Measurements from ENCODE around the gene NBL1. TPM values are rescaled to one million over a fixed set of nuclear protein-coding genes. Genes with fewer than 3 reads are reported as not detected.

Gene NBL1
- total RNA-seq, 2 donors from 2014 or later: 22.4 to 51.9 TPM

GRCh38 chr1:19655718-19656080 lies 11.6 kb downstream of the NBL1 start:
- Mint-ChIP-seq H3K36me3 (ENCODE audit: insufficient read depth in 2 of 2) (no peaks in the 10 kb centered on the region), H3K4me3 (no peak overlapping the region), H3K4me1 (ENCODE audit: low read depth) (peaks cover 20% of the 10 kb centered on the region), H3K9me3 (no peaks in the 10 kb centered on the region), H3K27me3 (ENCODE audit: low read depth) (no peaks in the 10 kb centered on the region), H3K27ac (no peak overlapping the region)
- ATAC-seq (replicated peaks in 1 of 2): no peak
- DNase-seq: no peak

DNA sequence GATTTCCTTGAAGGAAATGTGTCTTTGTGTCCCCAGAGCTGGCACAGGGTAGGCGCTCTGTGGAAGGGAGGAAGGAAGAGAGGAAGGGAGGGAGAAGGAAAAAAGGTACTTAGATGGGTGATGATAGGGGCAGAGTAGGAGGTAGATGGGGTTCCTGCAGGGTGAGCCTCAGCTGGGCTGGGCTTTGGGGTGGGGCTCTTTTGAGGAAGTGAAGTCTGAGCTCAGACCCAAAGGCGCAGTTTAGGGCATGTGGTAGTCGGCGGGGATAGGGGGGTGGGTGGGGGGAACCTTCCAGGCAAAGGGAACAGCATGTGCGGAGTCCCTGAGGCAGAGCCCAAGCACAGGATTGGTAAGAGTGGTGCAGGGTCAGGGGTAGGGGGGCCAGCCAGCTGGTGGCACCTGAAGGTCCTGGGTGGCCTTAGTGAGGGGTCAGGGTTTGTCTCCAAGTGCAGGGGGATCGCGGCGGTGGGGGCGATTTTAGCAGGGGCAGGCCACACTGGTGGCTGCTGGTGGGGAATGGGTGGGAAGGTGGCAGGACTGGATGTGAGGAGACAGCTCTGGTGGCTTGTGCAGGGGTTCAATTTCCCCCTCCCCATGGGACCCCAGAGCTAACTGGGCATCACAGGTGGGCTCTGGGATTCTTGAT lies 12.1 kb downstream of the NBL1 start:
- Mint-ChIP-seq H3K27ac (no peak overlapping the region), H3K27me3 (ENCODE audit: low read depth) (no peaks in the 10 kb centered on the region), H3K4me3 (no peak overlapping the region), H3K36me3 (ENCODE audit: insufficient read depth in 2 of 2) (no peaks in the 10 kb centered on the region), H3K9me3 (no peaks in the 10 kb centered on the region), H3K4me1 (ENCODE audit: low read depth) (peaks cover 19% of the 10 kb centered on the region)
- ATAC-seq (replicated peaks in 1 of 2) (no peak), DNase-seq (no peak)

GRCh38 chr1:19656780-19657466 lies 12.8 kb downstream of the NBL1 start:
- no peaks in the 10 kb centered on the region for H3K9me3 Mint-ChIP-seq
- ATAC-seq (replicated peaks in 1 of 2) (no peak), DNase-seq (no peak)
- no peaks in the 10 kb centered on the region for H3K36me3 Mint-ChIP-seq (ENCODE audit: insufficient read depth in 2 of 2)
- no peak overlapping the region for H3K27ac Mint-ChIP-seq
- no peak overlapping the region for H3K4me3 Mint-ChIP-seq
- peaks cover 19% of the 10 kb centered on the region for H3K4me1 Mint-ChIP-seq (ENCODE audit: low read depth)
- no peaks in the 10 kb centered on the region for H3K27me3 Mint-ChIP-seq (ENCODE audit: low read depth)

DNA sequence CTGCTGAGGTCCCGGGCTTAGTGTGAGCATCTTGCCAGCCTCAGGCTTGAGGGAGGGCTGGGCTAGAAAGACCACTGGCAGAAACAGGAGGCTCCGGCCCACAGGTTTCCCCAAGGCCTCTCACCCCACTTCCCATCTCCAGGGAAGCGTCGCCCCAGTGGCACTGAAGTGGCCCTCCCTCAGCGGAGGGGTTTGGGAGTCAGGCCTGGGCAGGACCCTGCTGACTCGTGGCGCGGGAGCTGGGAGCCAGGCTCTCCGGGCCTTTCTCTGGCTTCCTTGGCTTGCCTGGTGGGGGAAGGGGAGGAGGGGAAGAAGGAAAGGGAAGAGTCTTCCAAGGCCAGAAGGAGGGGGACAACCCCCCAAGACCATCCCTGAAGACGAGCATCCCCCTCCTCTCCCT lies 13.4 kb downstream of the NBL1 start:
- Mint-ChIP-seq H3K4me3 (no peak overlapping the region), H3K36me3 (ENCODE audit: insufficient read depth in 2 of 2) (no peaks in the 10 kb centered on the region), H3K27me3 (ENCODE audit: low read depth) (peaks cover under 1% of the 10 kb centered on the region), H3K4me1 (ENCODE audit: low read depth) (peaks cover 19% of the 10 kb centered on the region), H3K27ac (no peak overlapping the region), H3K9me3 (no peaks in the 10 kb centered on the region)
- no peak for ATAC-seq (replicated peaks in 1 of 2)
- no peak for DNase-seq

DNA sequence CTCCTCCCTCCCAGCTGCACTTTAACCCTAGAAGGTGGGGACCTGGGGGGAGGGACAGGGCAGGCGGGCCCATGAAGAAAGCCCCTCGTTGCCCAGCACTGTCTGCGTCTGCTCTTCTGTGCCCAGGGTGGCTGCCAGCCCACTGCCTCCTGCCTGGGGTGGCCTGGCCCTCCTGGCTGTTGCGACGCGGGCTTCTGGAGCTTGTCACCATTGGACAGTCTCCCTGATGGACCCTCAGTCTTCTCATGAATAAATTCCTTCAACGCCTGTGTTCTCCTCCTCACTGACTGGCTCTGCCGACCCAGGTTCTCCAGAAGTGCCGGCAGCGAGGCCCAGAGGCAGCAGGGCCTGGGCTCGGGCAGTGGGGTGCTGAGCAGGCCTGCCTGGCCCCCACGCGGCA lies 14.1 kb downstream of the NBL1 start:
- Mint-ChIP-seq H3K4me1 (ENCODE audit: low read depth) (peaks cover 19% of the 10 kb centered on the region), H3K27ac (no peak overlapping the region), H3K4me3 (no peak overlapping the region), H3K27me3 (ENCODE audit: low read depth) (peaks cover 7% of the 10 kb centered on the region), H3K36me3 (ENCODE audit: insufficient read depth in 2 of 2) (no peaks in the 10 kb centered on the region), H3K9me3 (no peaks in the 10 kb centered on the region)
- ATAC-seq (replicated peaks in 1 of 2): no peak
- DNase-seq: no peak

DNA sequence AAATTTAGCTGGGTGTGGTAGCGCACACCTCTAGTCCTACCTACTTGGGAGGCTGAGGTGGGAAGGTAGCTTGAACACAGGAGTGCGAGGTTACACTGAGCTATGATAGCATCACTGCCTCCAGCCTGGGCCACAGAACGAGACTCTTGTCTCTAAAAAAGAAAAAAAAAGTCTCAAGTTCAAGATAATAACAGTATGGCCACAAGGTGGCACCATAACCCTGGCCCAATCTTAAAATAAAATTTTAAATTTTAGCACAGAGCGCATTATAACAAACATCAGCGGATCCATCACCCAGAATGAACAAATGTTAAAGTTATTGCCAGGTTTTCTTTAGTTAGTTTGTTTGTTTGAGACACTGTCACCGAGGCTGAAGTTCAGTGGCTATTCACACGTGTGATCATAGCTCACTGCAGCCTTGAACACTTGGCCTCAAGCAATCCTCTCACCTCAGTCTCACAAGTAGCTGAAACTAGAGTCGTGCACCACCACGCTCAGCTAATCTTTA lies 17.7 kb downstream of the NBL1 start:
- Mint-ChIP-seq H3K9me3 (no peaks in the 10 kb centered on the region), H3K27me3 (ENCODE audit: low read depth) (peaks cover 33% of the 10 kb centered on the region), H3K4me3 (no peak overlapping the region), H3K27ac (no peak overlapping the region), H3K36me3 (ENCODE audit: insufficient read depth in 2 of 2) (peaks cover 0 to 2% of the 10 kb centered on the region in 2 donors), H3K4me1 (ENCODE audit: low read depth) (peaks cover 11% of the 10 kb centered on the region)
- ATAC-seq (replicated peaks in 1 of 2) (no peak), DNase-seq (peak; percentile 45 to 55)

DNA sequence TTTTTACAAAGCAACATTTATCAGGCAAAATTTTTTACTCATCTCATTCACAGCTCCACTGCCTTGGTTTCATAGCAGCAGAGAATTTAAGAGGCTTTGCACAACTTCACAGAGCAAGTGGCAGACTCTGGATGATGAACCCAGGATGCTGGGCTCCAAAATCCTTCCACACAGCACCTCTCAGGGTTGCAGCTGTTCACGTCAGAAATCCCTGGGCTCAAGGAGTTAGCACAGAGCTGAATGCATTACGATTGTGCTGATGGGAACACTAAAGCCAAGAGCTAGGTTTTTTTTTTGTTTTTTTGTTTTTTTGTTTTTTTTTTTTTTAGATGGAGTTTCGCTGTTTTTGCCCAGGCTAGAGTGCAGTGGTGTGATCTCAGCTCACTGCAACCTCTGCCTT lies 18.2 kb downstream of the NBL1 start:
- Mint-ChIP-seq H3K9me3 (no peaks in the 10 kb centered on the region), H3K27ac (no peak overlapping the region), H3K36me3 (ENCODE audit: insufficient read depth in 2 of 2) (peaks cover 0 to 2% of the 10 kb centered on the region in 2 donors), H3K27me3 (ENCODE audit: low read depth) (peaks cover 39% of the 10 kb centered on the region), H3K4me3 (no peak overlapping the region), H3K4me1 (ENCODE audit: low read depth) (peaks cover 11% of the 10 kb centered on the region)
- DNase-seq (no peak), ATAC-seq (replicated peaks in 1 of 2) (no peak)

GRCh38 chr1:19664453-19665185 lies 20.5 kb downstream of the NBL1 start, which contains the start of gene HTR6:
Gene HTR6 (plus strand): TSS chr1:19664875. CDS start chr1:19665754, 879 bp downstream.
- H3K36me3 Mint-ChIP-seq (ENCODE audit: insufficient read depth in 2 of 2): peaks cover 0 to 2% of the 10 kb centered on the region in 2 donors
- ATAC-seq (replicated peaks in 1 of 2) (peak; percentile 61), DNase-seq (peak; percentile 52 to 58)
- peaks cover 40% of the 10 kb centered on the region for H3K27me3 Mint-ChIP-seq (ENCODE audit: low read depth)
- H3K27ac Mint-ChIP-seq: no peak within 1 kb of the TSS
- peak within 1 kb of the TSS; percentile 62 to 85 for H3K4me3 Mint-ChIP-seq
- no peaks in the 10 kb centered on the region for H3K9me3 Mint-ChIP-seq
- peaks cover 3% of the 10 kb centered on the region for H3K4me1 Mint-ChIP-seq (ENCODE audit: low read depth)

GRCh38 chr1:19665186-19665495 lies 21.0 kb downstream of the NBL1 start:
- ATAC-seq (replicated peaks in 1 of 2) (peak; percentile 3 to 8), DNase-seq (no peak)
- peak overlapping the region; percentile 62 to 85 for H3K4me3 Mint-ChIP-seq
- no peak overlapping the region for H3K27ac Mint-ChIP-seq
- H3K36me3 Mint-ChIP-seq (ENCODE audit: insufficient read depth in 2 of 2): peaks cover 0 to 2% of the 10 kb centered on the region in 2 donors
- peaks cover 40% of the 10 kb centered on the region for H3K27me3 Mint-ChIP-seq (ENCODE audit: low read depth)
- no peaks in the 10 kb centered on the region for H3K9me3 Mint-ChIP-seq
- H3K4me1 Mint-ChIP-seq (ENCODE audit: low read depth): no peaks in the 10 kb centered on the region

- DNase-seq (no peak), ATAC-seq (replicated peaks in 1 of 2) (peak; percentile 26 to 36)
- Mint-ChIP-seq H3K4me1 (ENCODE audit: low read depth) (no peaks in the 10 kb centered on the region), H3K27ac (peak overlapping the region; percentile 3), H3K27me3 (ENCODE audit: low read depth) (peaks cover 40% of the 10 kb centered on the region), H3K9me3 (no peaks in the 10 kb centered on the region), H3K36me3 (ENCODE audit: insufficient read depth in 2 of 2) (peaks cover 0 to 2% of the 10 kb centered on the region in 2 donors), H3K4me3 (peak overlapping the region; percentile 70 to 85)
These were observed 21.7 kb downstream of the NBL1 start for GRCh38 chr1:19665496-19666465.

- H3K4me1 Mint-ChIP-seq (ENCODE audit: low read depth): no peaks in the 10 kb centered on the region
- DNase-seq (no peak), ATAC-seq (replicated peaks in 1 of 2) (no peak)
- H3K27me3 Mint-ChIP-seq (ENCODE audit: low read depth): peaks cover 36% of the 10 kb centered on the region
- peaks cover 0 to 2% of the 10 kb centered on the region in 2 donors for H3K36me3 Mint-ChIP-seq (ENCODE audit: insufficient read depth in 2 of 2)
- no peak overlapping the region for H3K4me3 Mint-ChIP-seq
- no peak overlapping the region for H3K27ac Mint-ChIP-seq
- H3K9me3 Mint-ChIP-seq: no peaks in the 10 kb centered on the region
These were observed 24.8 kb downstream of the NBL1 start for GRCh38 chr1:19668888-19669287.

DNA sequence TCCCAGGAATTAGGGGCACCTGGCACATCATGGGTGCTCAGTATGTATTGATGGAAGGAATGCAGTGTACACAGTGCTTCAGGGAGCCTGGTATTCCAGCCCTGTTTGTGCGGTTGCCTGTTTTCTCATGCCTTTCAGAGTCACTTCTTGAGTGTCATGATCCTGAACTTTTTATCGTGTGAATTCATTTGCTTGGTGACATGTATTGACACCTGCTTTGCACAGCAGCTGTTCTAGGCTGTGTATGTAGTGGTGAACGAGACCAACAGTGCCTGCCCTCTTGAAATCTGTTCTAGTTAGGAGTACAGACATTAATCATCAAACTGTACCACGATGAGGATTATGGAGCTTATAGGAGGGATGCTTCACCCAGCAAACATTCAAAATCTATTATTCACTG lies 26.7 kb downstream of the NBL1 start:
- ATAC-seq (replicated peaks in 1 of 2) (no peak), DNase-seq (no peak)
- Mint-ChIP-seq H3K4me3 (no peak overlapping the region), H3K9me3 (no peaks in the 10 kb centered on the region), H3K27me3 (ENCODE audit: low read depth) (peaks cover 32% of the 10 kb centered on the region), H3K4me1 (ENCODE audit: low read depth) (no peaks in the 10 kb centered on the region), H3K36me3 (ENCODE audit: insufficient read depth in 2 of 2) (peaks cover 0 to 1% of the 10 kb centered on the region in 2 donors), H3K27ac (no peak overlapping the region)

Data from activated T-cell treated with anti-CD3 and anti-CD28 coated beads, Interleukin-2, amount 50 U/mL, for 72 hours (primary cell).